ENCODE measurements around the gene LRFN2.

Gene LRFN2

GRCh38 chr6:40588480-40588879 lies 1.3 kb upstream of the LRFN2 start:
- no peak for DNase-seq (ENCODE audit: extremely low read depth, low read depth)
- TF ChIP-seq CTCF (IDR thresholded peaks at IDR 0.05; ENCODE audit: low read depth, low read length), result no peak

DNA sequence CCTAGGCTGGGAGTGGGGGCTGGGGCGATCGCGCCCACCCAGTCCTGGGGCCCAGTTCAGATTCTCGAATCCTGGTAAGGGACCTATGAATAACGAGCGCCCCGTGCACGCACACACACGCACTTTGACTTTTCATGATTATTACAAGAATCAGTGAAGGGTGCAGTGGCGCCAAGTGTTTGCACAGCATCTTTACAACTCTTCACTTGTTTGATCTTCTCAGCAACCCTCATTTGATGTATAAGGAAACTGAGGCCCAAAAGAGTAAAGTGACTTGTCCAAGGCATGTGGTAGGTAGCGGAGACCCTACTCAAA lies 863 bp upstream of the LRFN2 start:
- DNase-seq (ENCODE audit: extremely low read depth, low read depth), result no peak

GRCh38 chr6:40586369-40587201 lies 579 bp downstream of the LRFN2 start:
- no peak for DNase-seq (ENCODE audit: extremely low read depth, low read depth)
- no peak for TF ChIP-seq CTCF (IDR thresholded peaks at IDR 0.05; ENCODE audit: low read depth, low read length)

More for the DNA sequence above, 863 bp upstream of the LRFN2 start:
- no peak for TF ChIP-seq CTCF (IDR thresholded peaks at IDR 0.05; ENCODE audit: low read depth, low read length)

DNA sequence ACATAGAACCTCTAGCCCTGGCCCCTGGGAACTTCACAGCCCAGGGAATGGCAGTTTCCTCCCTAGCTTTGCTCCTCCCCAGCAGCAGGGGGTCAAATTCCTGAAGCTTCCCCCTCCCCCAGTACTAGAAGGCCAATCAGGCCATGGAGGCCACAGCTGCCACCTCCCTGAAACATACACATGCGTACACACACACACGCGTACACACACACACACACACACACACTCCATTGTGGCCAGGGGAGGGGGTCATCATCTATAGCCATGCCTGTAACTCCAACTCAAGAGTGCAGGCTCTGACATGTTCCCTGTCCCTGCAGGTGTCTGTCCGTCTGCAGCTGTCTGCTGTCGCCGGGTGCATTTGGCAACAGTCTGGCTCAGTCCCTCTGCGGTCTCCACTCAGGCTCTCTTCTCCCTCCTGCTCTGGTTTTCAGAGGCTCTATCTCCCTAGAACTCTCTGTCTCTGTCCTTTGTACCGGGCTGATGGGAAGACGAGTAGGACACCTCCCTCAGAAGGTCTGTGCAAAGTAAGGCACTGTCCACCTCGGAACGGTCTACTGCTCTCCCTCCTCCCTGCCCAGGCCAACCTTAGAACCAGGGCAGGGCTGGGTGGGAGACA lies 1.4 kb downstream of the LRFN2 start:
- TF ChIP-seq CTCF (IDR thresholded peaks at IDR 0.05; ENCODE audit: low read depth, low read length), result no peak
- DNase-seq (ENCODE audit: extremely low read depth, low read depth), result no peak

DNA sequence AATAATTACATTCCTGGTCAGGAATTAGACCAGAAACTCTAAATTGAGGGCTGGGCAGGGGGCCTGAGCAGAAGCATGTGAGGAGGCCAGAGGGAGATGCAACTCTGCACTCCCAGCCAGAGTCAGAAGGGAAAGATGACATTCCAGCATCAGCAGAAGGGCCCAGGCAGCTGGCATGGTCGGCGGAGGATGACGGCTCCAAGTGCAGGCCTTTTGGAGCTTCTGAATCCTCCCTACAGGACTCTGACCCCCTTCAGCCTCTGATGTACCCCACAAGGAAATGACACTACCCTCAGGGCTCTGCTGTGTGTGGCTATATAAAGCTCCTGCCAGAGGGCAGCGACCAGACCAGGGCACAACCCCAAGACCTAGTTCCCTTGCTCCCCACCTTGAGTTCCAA lies 1.9 kb downstream of the LRFN2 start:
- DNase-seq (ENCODE audit: extremely low read depth, low read depth), result no peak
- TF ChIP-seq CTCF (IDR thresholded peaks at IDR 0.05; ENCODE audit: low read depth, low read length), result no peak

DNA sequence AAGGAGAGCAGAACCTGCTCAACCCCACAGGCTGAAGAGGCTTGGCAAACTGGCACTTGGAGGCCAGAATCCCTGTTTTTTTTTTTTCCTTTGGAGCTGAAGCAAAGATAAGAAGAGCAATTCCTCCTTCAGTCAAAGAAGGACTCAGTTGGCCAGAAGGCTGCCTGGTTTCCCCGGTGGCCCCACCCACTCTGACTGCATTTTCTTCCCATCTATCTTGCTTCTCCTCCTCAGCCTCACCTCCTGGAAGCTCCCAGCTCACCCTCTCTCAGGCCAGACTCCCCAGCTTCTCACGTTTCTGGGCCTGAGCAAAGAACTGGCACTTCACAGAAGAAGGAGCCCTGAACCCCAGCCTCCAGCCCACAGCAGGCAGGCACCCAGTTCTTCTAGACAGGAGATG lies 2.4 kb downstream of the LRFN2 start:
- no peak for DNase-seq (ENCODE audit: extremely low read depth, low read depth)
- no peak for TF ChIP-seq CTCF (IDR thresholded peaks at IDR 0.05; ENCODE audit: low read depth, low read length)

GRCh38 chr6:40583709-40584108 lies 3.5 kb downstream of the LRFN2 start:
- DNase-seq (ENCODE audit: extremely low read depth, low read depth), result no peak
- TF ChIP-seq CTCF (IDR thresholded peaks at IDR 0.05; ENCODE audit: low read depth, low read length), result no peak

All from AG09319 (cell line).